K562 (cell line): ENCODE data around the gene APBA2. TPM values are rescaled to one million over a fixed set of nuclear protein-coding genes. Genes with fewer than 3 reads are reported as not detected.

Experiments
- ATAC-seq: fragments of 200-7000 bp; cut with Tn5 transposase; 3 replicates; pipeline ENCODE4 v1.9.1; 2020; ENCODE audit warnings: moderate library complexity
- BruUV-seq: library from RNA; stranded (reverse); fragments of 400-500 nt; replicated peaks from 2 replicates; lab custom pipeline; 2021; lab: Mats Ljungman, UMichigan
- CTCF ChIA-PET: fragments of 300-600 bp; formaldehyde crosslinking; extraction: SDS; loops from one replicate; lab custom pipeline; 2021; ENCODE audit warnings: low intra/inter-chr PET ratio; lab: Yijun Ruan, JAX
- POLR2A ChIA-PET: fragments of 300-600, 350-650 bp; sonication (Branson Sonifier 250); formaldehyde crosslinking; extraction: SDS; loops from one replicate; lab custom pipeline; 2021; ENCODE audit warnings: antibody characterized with exemption, inconsistent platforms; lab: Yijun Ruan, JAX
- DNase-seq, 4 experiments: peaks; one replicate each; pipeline versions ENCODE4 v3.0.0 to v3.0.0-alpha.2; 2011 to 2018; ENCODE audit warnings: low spot score in 3 of 4, mixed read lengths in 3 of 4; ENCODE audit errors: extremely low read depth in 1 of 4
- FAIRE-seq: peaks from 2 replicates; lab custom pipeline; 2011; peaks lifted over from hg19 to GRCh38; lab: Jason Lieb, UNC
- H2AFZ ChIP-seq: 2 replicates; pipeline ENCODE4 v1.6.0; 2011; ENCODE audit warnings: low read depth, low read length, control low read depth, inconsistent platforms
- H3K27ac ChIP-seq: fragments of 200-600 bp; 3 replicates; pipeline ENCODE4 v1.8.0; 2011; ENCODE audit warnings: low read depth, mild to moderate bottlenecking, control low read depth, inconsistent platforms, low read length, moderate library complexity, mixed read lengths; ENCODE audit errors: extremely low read depth
- H3K27me3 ChIP-seq, 2 experiments: fragments of 300-600 bp in 1 of 2; 2 replicates in 1 of 2; 3 replicates in 1 of 2; pipeline versions ENCODE4 v1.6.0 to v1.8.0; 2011; ENCODE audit warnings: inconsistent platforms in 2 of 2, low read length in 2 of 2, mild to moderate bottlenecking in 1 of 2, mixed read lengths in 1 of 2, moderate library complexity in 1 of 2; ENCODE audit not compliant: control insufficient read depth in 2 of 2, insufficient read depth in 2 of 2
- H3K36me3 ChIP-seq: fragments of 300-600 bp; 3 replicates; pipeline ENCODE4 v1.8.0; 2011; ENCODE audit warnings: mild to moderate bottlenecking, low read length, inconsistent platforms; ENCODE audit not compliant: control insufficient read depth, insufficient read depth
- H3K4me1 ChIP-seq, 2 experiments: fragments of 200-600 bp in 1 of 2; replicated peaks in 1 of 2; 2 replicates in 1 of 2; 3 replicates in 1 of 2; pipeline versions ENCODE4 v1.5.1 to v1.8.0; 2011; ENCODE audit warnings: inconsistent platforms in 2 of 2, low read length in 2 of 2, mild to moderate bottlenecking in 1 of 2, mixed read lengths in 1 of 2, moderate library complexity in 1 of 2; ENCODE audit not compliant: control insufficient read depth in 2 of 2, insufficient read depth in 2 of 2
- H3K4me2 ChIP-seq: 2 replicates; pipeline ENCODE4 v1.6.1; 2011; ENCODE audit warnings: low read length, control low read depth, inconsistent platforms, mixed read lengths; ENCODE audit not compliant: insufficient read depth
- H3K4me3 ChIP-seq: fragments of 200-600 bp; sonication (generic), shearing (Covaris generic); 2 replicates; pipeline ENCODE4 v1.5.1; 2016; ENCODE audit warnings: control low read depth, inconsistent platforms
- H3K79me2 ChIP-seq: fragments of 200-600 bp; 3 replicates; pipeline ENCODE4 v1.8.0; 2011; ENCODE audit warnings: low read length, inconsistent platforms; ENCODE audit not compliant: control insufficient read depth, insufficient read depth
- H3K9ac ChIP-seq, 2 experiments: 2 replicates each; pipeline versions ENCODE4 v1.6.0 to v1.6.1; 2011; ENCODE audit warnings: low read depth in 2 of 2, low read length in 2 of 2, control low read depth in 1 of 2, inconsistent platforms in 1 of 2, mild to moderate bottlenecking in 1 of 2, mixed read lengths in 1 of 2; ENCODE audit not compliant: insufficient read depth in 1 of 2
- H3K9me1 ChIP-seq: one replicate; pipeline ENCODE4 v1.6.0; 2011; ENCODE audit warnings: inconsistent platforms, mild to moderate bottlenecking, low read length, moderate library complexity; ENCODE audit not compliant: control insufficient read depth, insufficient read depth
- H3K9me3 ChIP-seq: replicated peaks from 2 replicates; pipeline ENCODE4 v1.5.1; 2011; ENCODE audit warnings: low read depth, low read length, inconsistent platforms; ENCODE audit not compliant: control insufficient read depth, insufficient read depth
- H4K20me1 ChIP-seq: replicated peaks from 2 replicates; pipeline ENCODE4 v1.6.1; 2011; ENCODE audit warnings: low read length, inconsistent platforms, mixed read lengths; ENCODE audit not compliant: control insufficient read depth, insufficient read depth
- CBX1 ChIP-seq: sonication (generic); IDR thresholded peaks from 2 replicates; pipeline ENCODE4 v1.6.1; 2016; ENCODE audit warnings: antibody characterized with exemption, low read depth, mild to moderate bottlenecking
- DPF2 ChIP-seq: fragments of 450-650 bp; IDR thresholded peaks from 2 replicates; pipeline ENCODE4 v1.6.1; 2016
- EWSR1 ChIP-seq: fragments of 450-650 bp; IDR thresholded peaks from 2 replicates; pipeline ENCODE4 v1.6.1; 2018; ENCODE audit warnings: borderline replicate concordance, mild to moderate bottlenecking, low read depth, moderate library complexity; ENCODE audit not compliant: partially characterized antibody
- GATAD2B ChIP-seq: fragments of 450-650 bp; IDR thresholded peaks from 2 replicates; pipeline ENCODE4 v1.6.1; 2017; ENCODE audit warnings: mild to moderate bottlenecking, borderline replicate concordance
- JUND ChIP-seq, 2 experiments: IDR thresholded peaks; 2 replicates in 1 of 2; 3 replicates in 1 of 2; pipeline ENCODE4 v1.6.1; 2011; ENCODE audit warnings: borderline replicate concordance in 2 of 2, low read depth in 2 of 2, low read length in 2 of 2, improper control_type of control experiment in 1 of 2, missing biosample characterization in 1 of 2, missing genetic modification characterization in 1 of 2, missing genetic modification reagents in 1 of 2
- NFXL1 ChIP-seq: fragments of 450-650 bp; formaldehyde crosslinking; IDR thresholded peaks from 2 replicates; pipeline ENCODE4 v1.4.0; 2021; ENCODE audit warnings: mild to moderate bottlenecking
- PKNOX1 ChIP-seq: fragments of 450-650 bp; IDR thresholded peaks from 2 replicates; pipeline ENCODE4 v1.6.1; 2016
- SMARCE1 ChIP-seq: fragments of 450-650 bp; IDR thresholded peaks from 2 replicates; pipeline ENCODE4 v1.7.1; 2016; ENCODE audit warnings: mild to moderate bottlenecking
- ZBTB33 ChIP-seq: sonication (generic); formaldehyde crosslinking; IDR thresholded peaks from 2 replicates; pipeline ENCODE4 v1.8.1; 2023; ENCODE audit warnings: mild to moderate bottlenecking, missing genetic modification reagents
- ZEB2 ChIP-seq: fragments of 450-650 bp; IDR thresholded peaks from 2 replicates; pipeline ENCODE4 v1.6.1; 2016
- ZFP36 ChIP-seq: fragments of 150-350 bp; IDR thresholded peaks from 2 replicates; pipeline ENCODE4 v1.6.1; 2018; ENCODE audit warnings: low read length, low read depth; ENCODE audit not compliant: partially characterized antibody
- ZKSCAN3 ChIP-seq: fragments of 250-450 bp; sonication (Bioruptor Pico); IDR thresholded peaks from 2 replicates; pipeline ENCODE4 v1.4.0; 2020
- ZNF398 ChIP-seq: fragments of 250-450 bp; sonication (Bioruptor Pico); IDR thresholded peaks from 2 replicates; pipeline ENCODE4 v1.8.0; 2021; ENCODE audit warnings: moderate library complexity, mild to moderate bottlenecking, inconsistent platforms
- WGBS: fragments of 100-300 bp; shearing (Covaris generic); methylation state at CpG from one replicate; pipeline ENCODE4 v1.1.6; 2016; ENCODE audit warnings: low coverage, mixed read lengths; ENCODE audit not compliant: insufficient coverage; ENCODE audit errors: missing lambda C conversion rate; 5-methylcytosine and 5-hydroxymethylcytosine counted together
- in situ Hi-C: fragments of 300-500 bp; cut with MboI; formaldehyde crosslinking; loops from 4 replicates; pipeline ENCODE4 v1.15.0; 2018; ENCODE audit warnings: inconsistent platforms, mixed read lengths
- intact Hi-C: fragments of 100-400 bp; cut with micrococcal nuclease; formaldehyde crosslinking; loops from 2 replicates; pipeline ENCODE4 v1.14.2; 2022
- polyA plus RNA-seq, 8 experiments: library from polyadenylated mRNA; depleted of rRNA in 4 of 8; stranded (reverse) in 5 of 8; unstranded in 3 of 8; fragments of >200 nt; fragmentation: Nextera tagmentation in 2 of 8; fragmentation: Illumina TruSeq in 1 of 8; extraction: Ambion mirVana in 2 of 8; extraction: Trizol in 1 of 8; gene quantifications; 2 replicates each; pipeline versions ENCODE4 v1.2.1 to v1.2.3, GENCODE V29; 2011 to 2014; ENCODE audit warnings: inconsistent platforms in 1 of 8, missing spikeins in 1 of 8
- total RNA-seq, 7 experiments: library from RNA; depleted of rRNA in 6 of 7; stranded (reverse); fragments of >200 nt in 6 of 7; fragmentation: Illumina TruSeq in 2 of 7; extraction: Trizol in 2 of 7; gene quantifications; 2 replicates each; pipeline versions ENCODE4 v1.2.1 to v1.2.3, GENCODE V29; 2011 to 2021; ENCODE audit warnings: low replicate concordance in 1 of 7

The APBA2 gene
- total and polyA plus RNA-seq, 9 of the 15 experiments (the other 6 are each of a cell fraction or from before 2014, with no cell fraction given) = 0.24 to 40.9 (median 25.2) TPM

- TF ChIP-seq SMARCE1 = peak; percentile 71
- TF ChIP-seq PKNOX1 = peak; percentile 26; the same call in 1 of the 2 replicates
- peak; percentile 50; the same call in 1 of the 2 replicates for TF ChIP-seq DPF2
- TF ChIP-seq NFXL1 (CRISPR knock-in tag) = no peak
- TF ChIP-seq EWSR1 = no peak
- peak; percentile 72; the same call in 1 of the 2 replicates for TF ChIP-seq ZEB2
- TF ChIP-seq JUND (IDR thresholded peaks at IDR 0.05; ENCODE audit: borderline replicate concordance, low read depth, low read length) = peak; percentile 74
- TF ChIP-seq JUND (tag; IDR thresholded peaks at IDR 0.05; ENCODE audit: borderline replicate concordance, low read depth, low read length) = peak; percentile 61; the same call in 2 of the 3 replicates
Measured at GRCh38 chr15:28960979-28961378, 75.2 kb downstream of the APBA2 start (continued).

GRCh38 chr15:28961391-28961790, 75.6 kb downstream of the APBA2 start:
- H3K9ac ChIP-seq = no peak overlapping the region
- in situ Hi-C loops (no loop called here), intact Hi-C loops (no loop called here)
- H2AFZ ChIP-seq = no peak overlapping the region
- H4K20me1 ChIP-seq = no peaks in the 10 kb centered on the region
- TF ChIP-seq ZBTB33 (peak; percentile 61), ZNF398 (CRISPR knock-in tag) (no peak), ZFP36 (peak; percentile 87), GATAD2B (no peak), ZKSCAN3 (CRISPR knock-in tag) (no peak), CBX1 (no peak)
- POLR2A ChIA-PET = no interaction called here
- FAIRE-seq = no peak
- H3K36me3 ChIP-seq = peaks cover 5% of the 10 kb centered on the region; the same call in 2 of the 3 replicates
- no peak for DNase-seq
- H3K9me1 ChIP-seq = no peaks in the 10 kb centered on the region
- no peaks in the 10 kb centered on the region for H3K27me3 ChIP-seq
- peaks cover 15 to 16% of the 10 kb centered on the region in 2 experiments for H3K4me1 ChIP-seq
- no peak overlapping the region for H3K4me3 ChIP-seq
- peaks cover 28% of the 10 kb centered on the region for H3K79me2 ChIP-seq
- H3K9me3 ChIP-seq = no peaks in the 10 kb centered on the region
- 78% methylated on average over 12 of the region's 12 CpGs for WGBS
- CTCF ChIA-PET = no interaction called here
- no peak overlapping the region for H3K4me2 ChIP-seq
- no peak for ATAC-seq
- no TSS peak for BruUV-seq
- no peak overlapping the region for H3K27ac ChIP-seq
